PC-3 (cell line): ENCODE measurements around the gene MAP1B. TPM values are rescaled to one million over a fixed set of nuclear protein-coding genes. Genes with fewer than 3 reads are reported as not detected.

Experiments
- ATAC-seq: fragments of 200-7000 bp; cut with Tn5 transposase; 2 replicates; pipeline ENCODE4 v1.9.1; 2020; ENCODE audit warnings: mild to moderate bottlenecking, moderate library complexity
- BruUV-seq: library from RNA; stranded (reverse); fragments of 400-500 nt; replicated peaks from 2 replicates; lab custom pipeline; 2021; lab: Mats Ljungman, UMichigan
- CTCF ChIA-PET: fragments of 300-600 bp; sonication (Branson Sonifier 250); formaldehyde crosslinking; loops from one replicate; lab custom pipeline; 2022; ENCODE audit warnings: antibody characterized with exemption; lab: Charles Lee
- POLR2A ChIA-PET: fragments of 300-600 bp; sonication (Branson Sonifier 250); formaldehyde crosslinking; loops from one replicate; lab custom pipeline; 2022; ENCODE audit warnings: antibody characterized with exemption; ENCODE audit not compliant: unreplicated experiment; lab: Charles Lee
- DNase-seq: peaks from one replicate; pipeline ENCODE4 v3.0.0-alpha.2; 2015
- H2AFZ ChIP-seq: fragments of 300-600 bp; sonication (generic); 2 replicates; pipeline ENCODE4 v1.6.0; 2016; ENCODE audit warnings: antibody characterized with exemption, low read length
- H3F3A ChIP-seq: fragments of 300-600 bp; sonication (generic); one replicate; pipeline ENCODE4 v1.6.0; 2017; ENCODE audit warnings: antibody characterized with exemption, low read length, control low read depth, mild to moderate bottlenecking; ENCODE audit not compliant: unreplicated experiment
- H3K27ac ChIP-seq: fragments of 300-600 bp; sonication (generic); 2 replicates; pipeline ENCODE4 v1.5.1; 2016; ENCODE audit warnings: mild to moderate bottlenecking, low read length
- H3K27me3 ChIP-seq: fragments of 300-600 bp; sonication (generic); 2 replicates; pipeline ENCODE4 v1.6.1; 2016; ENCODE audit warnings: low read length, mixed read lengths
- H3K36me3 ChIP-seq: fragments of 300-600 bp; sonication (generic); 2 replicates; pipeline ENCODE4 v1.6.1; 2016; ENCODE audit warnings: low read depth, mixed run types, low read length, mixed read lengths
- H3K4me1 ChIP-seq: fragments of 300-600 bp; sonication (generic); 2 replicates; pipeline ENCODE4 v1.5.1; 2016; ENCODE audit warnings: low read length; ENCODE audit not compliant: insufficient read depth
- H3K4me2 ChIP-seq: fragments of 300-600 bp; sonication (generic); 2 replicates; pipeline ENCODE4 v1.6.0; 2016; ENCODE audit warnings: low read length
- H3K4me3 ChIP-seq: fragments of 300-600 bp; sonication (generic); 2 replicates; pipeline ENCODE4 v1.5.1; 2016; ENCODE audit warnings: mild to moderate bottlenecking, low read length, mixed read lengths
- H3K79me2 ChIP-seq: fragments of 300-600 bp; sonication (generic); 2 replicates; pipeline ENCODE4 v1.6.1; 2017; ENCODE audit warnings: low read length, mixed read lengths
- H3K9ac ChIP-seq: fragments of 300-600 bp; sonication (generic); 2 replicates; pipeline ENCODE4 v1.6.0; 2016; ENCODE audit warnings: mild to moderate bottlenecking, low read length
- H3K9me2 ChIP-seq: fragments of 300-600 bp; sonication (generic); replicated peaks from 2 replicates; pipeline ENCODE4 v1.6.1; 2016; ENCODE audit warnings: mixed run types, low read length, mixed read lengths
- H3K9me3 ChIP-seq: fragments of 300-600 bp; sonication (generic); 2 replicates; pipeline ENCODE4 v1.6.1; 2016; ENCODE audit warnings: low read length, mixed read lengths
- H4K20me1 ChIP-seq: fragments of 300-600 bp; sonication (generic); 2 replicates; pipeline ENCODE4 v1.6.1; 2016; ENCODE audit warnings: low read length, mixed read lengths
- EZH2 ChIP-seq: fragments of 300-600 bp; sonication (generic); IDR thresholded peaks from one replicate; pipeline ENCODE4 v1.6.1; 2017; ENCODE audit warnings: antibody characterized with exemption, mild to moderate bottlenecking, low read length; ENCODE audit not compliant: unreplicated experiment
- EZH2phosphoT487 ChIP-seq: fragments of 300-600 bp; sonication (generic); IDR thresholded peaks from 2 replicates; pipeline ENCODE4 v1.6.1; 2018; ENCODE audit warnings: mild to moderate bottlenecking, antibody characterized with exemption, low read length, borderline replicate concordance
- intact Hi-C: fragments of 100-400 bp; cut with micrococcal nuclease; formaldehyde crosslinking; loops from 2 replicates; pipeline ENCODE4 v1.9.0; 2023
- total RNA-seq: library from RNA; depleted of rRNA; stranded (reverse); fragments of >200 nt; gene quantifications from 2 replicates; pipeline ENCODE4 v1.2.3, GENCODE V29; 2014
- TF ChIP-seq, protein P1 (sequence below): fragments of 300-600 bp; sonication (generic); conservative IDR thresholded peaks from 2 replicates; pipeline ENCODE4 v1.5.1; 2017; ENCODE audit warnings: antibody characterized with exemption, low read depth, mild to moderate bottlenecking, low read length

Gene MAP1B
- total RNA-seq, 1 experiment from 2014 or later, result 12.8 TPM

DNA sequence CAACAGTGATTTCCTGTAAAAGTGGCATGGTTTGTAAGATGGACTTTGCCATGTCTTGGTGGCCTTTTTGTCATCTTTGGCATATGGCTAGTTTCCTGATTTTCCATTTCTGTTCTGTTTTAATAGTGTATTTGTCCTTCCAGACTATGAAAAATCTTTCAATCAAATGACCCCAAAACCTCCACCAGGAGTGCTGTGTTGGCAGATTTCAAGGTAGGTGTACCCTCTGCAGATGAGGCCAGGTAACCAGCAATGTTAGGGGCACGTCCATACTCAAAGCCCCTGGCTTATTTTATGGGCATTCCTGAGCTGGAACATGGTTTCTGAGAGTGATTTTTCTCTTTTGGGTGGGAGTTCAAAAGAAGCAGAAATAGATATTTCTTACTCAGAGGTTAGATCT is 15.2 kb upstream of the MAP1B start:
- CTCF ChIA-PET, result no interaction called here

DNA sequence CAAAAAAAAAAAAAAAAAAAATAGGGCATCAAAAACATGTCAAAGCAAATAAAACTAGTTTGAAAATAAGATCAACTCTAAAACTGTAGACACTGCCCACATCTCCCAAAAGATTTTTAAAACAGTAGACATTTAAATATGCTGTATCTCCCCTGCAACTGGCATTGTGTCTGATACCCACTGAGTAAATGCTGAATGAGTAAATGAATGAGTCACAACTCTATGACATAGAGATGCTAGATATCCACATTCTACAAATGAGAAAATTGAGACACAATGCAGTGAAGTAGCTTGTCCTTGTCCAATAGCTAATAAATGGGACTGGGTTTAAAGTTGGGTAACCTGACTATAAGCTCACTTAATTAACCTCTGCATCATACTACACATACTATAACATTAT is 14.1 kb upstream of the MAP1B start:
- ChIA-PET POLR2A (no interaction called here), CTCF (interaction anchor here (0.5 kb wide), 1 partner anchor 158 kb away, joined by 5 read pairs; no protein-coding TSS in a partner anchor)
- H3K9me2 ChIP-seq, result no peaks in the 10 kb centered on the region
- TF ChIP-seq EZH2phosphoT487, result no peak
- no peak for TF ChIP-seq EZH2
- TF ChIP-seq, protein P1, sequence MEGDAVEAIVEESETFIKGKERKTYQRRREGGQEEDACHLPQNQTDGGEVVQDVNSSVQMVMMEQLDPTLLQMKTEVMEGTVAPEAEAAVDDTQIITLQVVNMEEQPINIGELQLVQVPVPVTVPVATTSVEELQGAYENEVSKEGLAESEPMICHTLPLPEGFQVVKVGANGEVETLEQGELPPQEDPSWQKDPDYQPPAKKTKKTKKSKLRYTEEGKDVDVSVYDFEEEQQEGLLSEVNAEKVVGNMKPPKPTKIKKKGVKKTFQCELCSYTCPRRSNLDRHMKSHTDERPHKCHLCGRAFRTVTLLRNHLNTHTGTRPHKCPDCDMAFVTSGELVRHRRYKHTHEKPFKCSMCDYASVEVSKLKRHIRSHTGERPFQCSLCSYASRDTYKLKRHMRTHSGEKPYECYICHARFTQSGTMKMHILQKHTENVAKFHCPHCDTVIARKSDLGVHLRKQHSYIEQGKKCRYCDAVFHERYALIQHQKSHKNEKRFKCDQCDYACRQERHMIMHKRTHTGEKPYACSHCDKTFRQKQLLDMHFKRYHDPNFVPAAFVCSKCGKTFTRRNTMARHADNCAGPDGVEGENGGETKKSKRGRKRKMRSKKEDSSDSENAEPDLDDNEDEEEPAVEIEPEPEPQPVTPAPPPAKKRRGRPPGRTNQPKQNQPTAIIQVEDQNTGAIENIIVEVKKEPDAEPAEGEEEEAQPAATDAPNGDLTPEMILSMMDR, result no peak
- H3K79me2 ChIP-seq, result no peaks in the 10 kb centered on the region
- no peaks in the 10 kb centered on the region for H3K4me1 ChIP-seq
- peak; percentile 67 for ATAC-seq
- DNase-seq, result peak; percentile 59
- H3F3A ChIP-seq, result no peaks in the 10 kb centered on the region
- H3K4me3 ChIP-seq, result no peak overlapping the region
- intact Hi-C loops, result no loop called here
- no peak overlapping the region for H3K27ac ChIP-seq
- H4K20me1 ChIP-seq, result no peaks in the 10 kb centered on the region
- H3K4me2 ChIP-seq, result no peak overlapping the region
- H3K9ac ChIP-seq, result no peak overlapping the region
- no peak overlapping the region for H2AFZ ChIP-seq
- H3K9me3 ChIP-seq, result no peaks in the 10 kb centered on the region
- H3K27me3 ChIP-seq, result no peaks in the 10 kb centered on the region
- no peaks in the 10 kb centered on the region for H3K36me3 ChIP-seq
- no TSS peak for BruUV-seq

More for the DNA sequence above, 15.2 kb upstream of the MAP1B start:
- no peak for DNase-seq
- H3K9me3 ChIP-seq, result no peaks in the 10 kb centered on the region
- H3K36me3 ChIP-seq, result no peaks in the 10 kb centered on the region
- no peak overlapping the region for H3K4me2 ChIP-seq
- ATAC-seq, result no peak
- no peaks in the 10 kb centered on the region for H4K20me1 ChIP-seq
- no peak overlapping the region for H3K4me3 ChIP-seq
- H3K4me1 ChIP-seq, result no peaks in the 10 kb centered on the region
- no peak overlapping the region for H2AFZ ChIP-seq
- no peaks in the 10 kb centered on the region for H3F3A ChIP-seq
- no peaks in the 10 kb centered on the region for H3K27me3 ChIP-seq
- TF ChIP-seq, protein P1, result no peak
- TF ChIP-seq EZH2phosphoT487, result no peak
- no peak for TF ChIP-seq EZH2
- intact Hi-C loops, result no loop called here
- no peaks in the 10 kb centered on the region for H3K79me2 ChIP-seq
- H3K9me2 ChIP-seq, result no peaks in the 10 kb centered on the region
- POLR2A ChIA-PET, result no interaction called here
- no peak overlapping the region for H3K9ac ChIP-seq
- H3K27ac ChIP-seq, result no peak overlapping the region
- BruUV-seq, result no TSS peak

DNA sequence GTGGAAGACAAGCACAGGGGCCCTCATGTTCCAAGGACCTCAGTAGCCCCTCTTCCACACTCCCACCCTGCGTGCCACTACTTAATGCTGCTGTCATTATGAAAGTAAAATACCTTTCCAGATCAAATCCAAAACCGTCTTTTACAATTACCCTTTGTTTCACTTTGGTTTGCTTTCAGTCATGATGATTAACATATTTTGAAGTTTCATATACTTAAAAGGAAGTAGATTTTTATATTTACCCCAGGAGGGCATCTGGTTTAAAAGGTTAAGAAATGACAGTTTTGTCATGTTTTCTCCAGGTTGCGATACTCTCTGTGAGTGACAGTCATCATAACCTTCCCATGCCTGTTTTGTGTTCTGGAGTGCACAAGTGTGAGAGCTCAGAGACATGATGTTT is 13.5 kb upstream of the MAP1B start:
- TF ChIP-seq EZH2 (no peak), EZH2phosphoT487 (no peak)
- TF ChIP-seq, protein P1, result no peak
- DNase-seq, result no peak
- Histone ChIP-seq H3K9me3 (no peaks in the 10 kb centered on the region), H3K9me2 (no peaks in the 10 kb centered on the region), H3K4me2 (no peak overlapping the region), H3K79me2 (no peaks in the 10 kb centered on the region), H3K9ac (no peak overlapping the region), H3K36me3 (no peaks in the 10 kb centered on the region), H3K27me3 (no peaks in the 10 kb centered on the region), H3K4me3 (no peak overlapping the region), H4K20me1 (no peaks in the 10 kb centered on the region), H2AFZ (no peak overlapping the region), H3F3A (no peaks in the 10 kb centered on the region), H3K4me1 (no peaks in the 10 kb centered on the region), H3K27ac (no peak overlapping the region)
- ChIA-PET POLR2A (no interaction called here), CTCF (no interaction called here)
- intact Hi-C loops, result no loop called here
- no peak for ATAC-seq
- no TSS peak for BruUV-seq
